IMR-90 (cell line): ENCODE data around the gene GMPPB.

Experiments
- CEBPB ChIP-seq: IDR thresholded peaks from 2 replicates; pipeline ENCODE4 v1.6.1; 2012; ENCODE audit warnings: low read depth, low read length, improper control_type of control experiment
- CTCF ChIP-seq: conservative IDR thresholded peaks from 2 replicates; pipeline ENCODE4 v1.5.1; 2012; ENCODE audit warnings: mild to moderate bottlenecking, low read depth, low read length, improper control_type of control experiment
- NFE2L2 ChIP-seq: fragments of 150-350 bp; IDR thresholded peaks from 2 replicates; pipeline ENCODE4 v1.6.1; 2016; ENCODE audit warnings: low read depth, mild to moderate bottlenecking, low read length
- POLR2A ChIP-seq: IDR thresholded peaks from 2 replicates; pipeline ENCODE4 v1.6.1; 2012; ENCODE audit warnings: mild to moderate bottlenecking, low read depth, low read length
- RAD21 ChIP-seq: IDR thresholded peaks from 2 replicates; pipeline ENCODE4 v1.6.1; 2012; ENCODE audit warnings: low read length, improper control_type of control experiment
- RFX5 ChIP-seq: IDR thresholded peaks from 2 replicates; pipeline ENCODE4 v1.8.0; 2012; ENCODE audit warnings: low read depth, mild to moderate bottlenecking, low read length, moderate library complexity
- USF2 ChIP-seq: fragments of 150-350 bp; IDR thresholded peaks from 2 replicates; pipeline ENCODE4 v1.6.1; 2017; ENCODE audit warnings: mild to moderate bottlenecking, antibody characterized with exemption, low read length, low read depth

GRCh38 chr3:49734752-49735151 lies 11.0 kb upstream of the GMPPB start:
- TF ChIP-seq CTCF (no peak), POLR2A (no peak), NFE2L2 (no peak), CEBPB (no peak), USF2 (no peak), RAD21 (no peak), RFX5 (no peak)
